Measurements from ENCODE around the gene BRPF3.

Gene BRPF3

GRCh38 chr6:36269834-36270705, 73.5 kb downstream of the BRPF3 start, which contains the start of gene PNPLA1:
Gene PNPLA1, plus strand, starts transcription at chr6:36270060. Its CDS starts 400 bp downstream, at chr6:36270460.
- Histone ChIP-seq H3K4me3 (ENCODE audit: low read length) (no peak within 1 kb of the TSS), H3K9me3 (ENCODE audit: low read length) (no peaks in the 10 kb centered on the region), H2AFZ (ENCODE audit: low read depth, low read length) (no peak within 1 kb of the TSS), H3K27me3 (ENCODE audit: insufficient read depth, low read length) (no peaks in the 10 kb centered on the region), H3K36me3 (ENCODE audit: insufficient read depth, low read length) (no peaks in the 10 kb centered on the region), H3K4me1 (ENCODE audit: insufficient read depth, low read length) (no peaks in the 10 kb centered on the region)

DNA sequence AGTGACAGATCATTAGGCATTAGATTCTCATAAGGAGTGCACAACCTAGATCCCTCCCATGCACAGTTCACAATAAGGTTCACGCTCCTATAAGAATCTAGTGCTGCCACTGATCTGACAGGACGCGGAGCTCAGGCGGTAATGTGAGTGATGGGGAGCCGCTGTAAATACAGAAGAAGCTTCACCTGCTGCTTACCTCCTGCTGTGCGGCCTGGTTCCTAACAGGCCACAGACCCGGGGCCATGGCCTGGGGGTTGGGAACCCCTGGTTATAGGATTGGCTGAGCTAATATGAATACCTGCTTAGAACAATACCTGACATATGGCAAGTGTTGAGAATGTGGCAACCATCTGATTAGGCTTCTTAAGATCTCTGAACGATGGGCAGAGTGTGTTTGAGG, 75.7 kb downstream of the BRPF3 start:
- Histone ChIP-seq H3K36me3 (ENCODE audit: insufficient read depth, low read length) (no peaks in the 10 kb centered on the region), H3K4me1 (ENCODE audit: insufficient read depth, low read length) (no peaks in the 10 kb centered on the region), H2AFZ (ENCODE audit: low read depth, low read length) (no peak overlapping the region), H3K4me3 (ENCODE audit: low read length) (no peak overlapping the region), H3K9me3 (ENCODE audit: low read length) (no peaks in the 10 kb centered on the region), H3K27me3 (ENCODE audit: insufficient read depth, low read length) (no peaks in the 10 kb centered on the region)

- H3K27me3 ChIP-seq (ENCODE audit: insufficient read depth, low read length) = no peaks in the 10 kb centered on the region
- no peak overlapping the region for H3K4me3 ChIP-seq (ENCODE audit: low read length)
- H3K36me3 ChIP-seq (ENCODE audit: insufficient read depth, low read length) = no peaks in the 10 kb centered on the region
- no peaks in the 10 kb centered on the region for H3K9me3 ChIP-seq (ENCODE audit: low read length)
- H3K4me1 ChIP-seq (ENCODE audit: insufficient read depth, low read length) = no peaks in the 10 kb centered on the region
- H2AFZ ChIP-seq (ENCODE audit: low read depth, low read length) = no peak overlapping the region
Measured at GRCh38 chr6:36273067-36273466, 76.5 kb downstream of the BRPF3 start.

GRCh38 chr6:36273802-36274514, 77.4 kb downstream of the BRPF3 start:
- Histone ChIP-seq H3K27me3 (ENCODE audit: insufficient read depth, low read length) (no peaks in the 10 kb centered on the region), H3K36me3 (ENCODE audit: insufficient read depth, low read length) (no peaks in the 10 kb centered on the region), H3K4me1 (ENCODE audit: insufficient read depth, low read length) (no peaks in the 10 kb centered on the region), H3K9me3 (ENCODE audit: low read length) (no peaks in the 10 kb centered on the region), H2AFZ (ENCODE audit: low read depth, low read length) (no peak overlapping the region), H3K4me3 (ENCODE audit: low read length) (no peak overlapping the region)

- H3K36me3 ChIP-seq (ENCODE audit: insufficient read depth, low read length) = no peaks in the 10 kb centered on the region
- no peaks in the 10 kb centered on the region for H3K27me3 ChIP-seq (ENCODE audit: insufficient read depth, low read length)
- H3K9me3 ChIP-seq (ENCODE audit: low read length) = no peaks in the 10 kb centered on the region
- H2AFZ ChIP-seq (ENCODE audit: low read depth, low read length) = no peak overlapping the region
- H3K4me3 ChIP-seq (ENCODE audit: low read length) = no peak overlapping the region
- no peaks in the 10 kb centered on the region for H3K4me1 ChIP-seq (ENCODE audit: insufficient read depth, low read length)
Measured at GRCh38 chr6:36276581-36277536, 80.3 kb downstream of the BRPF3 start.

- H3K27me3 ChIP-seq (ENCODE audit: insufficient read depth, low read length) = no peaks in the 10 kb centered on the region
- H2AFZ ChIP-seq (ENCODE audit: low read depth, low read length) = no peak overlapping the region
- no peaks in the 10 kb centered on the region for H3K4me1 ChIP-seq (ENCODE audit: insufficient read depth, low read length)
- H3K9me3 ChIP-seq (ENCODE audit: low read length) = no peaks in the 10 kb centered on the region
- H3K36me3 ChIP-seq (ENCODE audit: insufficient read depth, low read length) = no peaks in the 10 kb centered on the region
- H3K4me3 ChIP-seq (ENCODE audit: low read length) = no peak overlapping the region
Measured at GRCh38 chr6:36277946-36278470, 81.5 kb downstream of the BRPF3 start.

GRCh38 chr6:36280467-36280866, 83.9 kb downstream of the BRPF3 start:
- Histone ChIP-seq H3K9me3 (ENCODE audit: low read length) (no peaks in the 10 kb centered on the region), H3K27me3 (ENCODE audit: insufficient read depth, low read length) (no peaks in the 10 kb centered on the region), H3K4me3 (ENCODE audit: low read length) (no peak overlapping the region), H3K36me3 (ENCODE audit: insufficient read depth, low read length) (no peaks in the 10 kb centered on the region), H3K4me1 (ENCODE audit: insufficient read depth, low read length) (peaks cover 11% of the 10 kb centered on the region), H2AFZ (ENCODE audit: low read depth, low read length) (no peak overlapping the region)

DNA sequence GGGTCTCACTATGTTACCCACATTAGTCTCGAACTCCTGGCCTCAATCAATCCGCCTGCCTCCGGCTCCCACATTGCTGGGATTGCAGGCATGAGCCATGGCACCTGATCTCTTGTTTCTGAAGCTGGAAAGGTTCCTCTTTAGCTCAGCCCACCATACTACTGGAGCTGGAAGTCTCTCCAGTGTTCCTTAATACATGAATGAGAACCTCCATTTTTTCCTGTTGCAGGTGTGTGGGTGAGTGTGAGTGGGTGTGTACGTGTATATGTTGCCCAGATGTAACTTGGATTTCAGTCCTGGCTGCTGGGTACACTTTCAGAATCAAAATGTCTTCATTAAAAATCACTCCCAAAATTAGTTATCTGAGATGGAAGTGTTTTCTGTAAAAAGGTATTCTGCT, 84.4 kb downstream of the BRPF3 start:
- Histone ChIP-seq H3K9me3 (ENCODE audit: low read length) (no peaks in the 10 kb centered on the region), H3K36me3 (ENCODE audit: insufficient read depth, low read length) (no peaks in the 10 kb centered on the region), H3K4me3 (ENCODE audit: low read length) (no peak overlapping the region), H2AFZ (ENCODE audit: low read depth, low read length) (no peak overlapping the region), H3K4me1 (ENCODE audit: insufficient read depth, low read length) (peaks cover 15% of the 10 kb centered on the region), H3K27me3 (ENCODE audit: insufficient read depth, low read length) (no peaks in the 10 kb centered on the region)

Measured in neuron (in vitro differentiated cells).